Brain microvascular endothelial cell (primary cell): Measurements from ENCODE around the gene APBA1.

Experiments
- DNase-seq: peaks from one replicate; pipeline ENCODE4 v3.0.0-alpha.2; 2020
- H3K27ac ChIP-seq: fragments of 250-450 bp; sonication (Bioruptor Pico); 2 replicates; pipeline ENCODE4 v1.5.1; 2020; ENCODE audit warnings: mild to moderate bottlenecking, moderate library complexity
- H3K27me3 ChIP-seq: fragments of 250-450 bp; sonication (Bioruptor Pico); replicated peaks from 2 replicates; pipeline ENCODE4 v1.5.1; 2020; ENCODE audit warnings: mild to moderate bottlenecking
- H3K36me3 ChIP-seq: fragments of 250-450 bp; sonication (Bioruptor Pico); replicated peaks from 2 replicates; pipeline ENCODE4 v1.5.1; 2020; ENCODE audit warnings: mild to moderate bottlenecking
- H3K4me3 ChIP-seq: 2 replicates; pipeline ENCODE4 v1.5.1; 2011; ENCODE audit warnings: low read depth, mild to moderate bottlenecking, control low read depth, low read length, moderate library complexity
- in situ Hi-C: cut with HindIII; loops from 2 replicates; pipeline ENCODE4 v1.10.0; 2017; ENCODE audit warnings: low sequenced_read_pairs, low pct_ligation_motif_present
- TF ChIP-seq, protein P1 (sequence below): IDR thresholded peaks from 2 replicates; pipeline ENCODE4 v1.5.1; 2011; ENCODE audit warnings: low read depth, mild to moderate bottlenecking, moderate library complexity, low read length, control low read depth, inconsistent platforms; ENCODE audit errors: missing control alignments

The APBA1 gene

DNA sequence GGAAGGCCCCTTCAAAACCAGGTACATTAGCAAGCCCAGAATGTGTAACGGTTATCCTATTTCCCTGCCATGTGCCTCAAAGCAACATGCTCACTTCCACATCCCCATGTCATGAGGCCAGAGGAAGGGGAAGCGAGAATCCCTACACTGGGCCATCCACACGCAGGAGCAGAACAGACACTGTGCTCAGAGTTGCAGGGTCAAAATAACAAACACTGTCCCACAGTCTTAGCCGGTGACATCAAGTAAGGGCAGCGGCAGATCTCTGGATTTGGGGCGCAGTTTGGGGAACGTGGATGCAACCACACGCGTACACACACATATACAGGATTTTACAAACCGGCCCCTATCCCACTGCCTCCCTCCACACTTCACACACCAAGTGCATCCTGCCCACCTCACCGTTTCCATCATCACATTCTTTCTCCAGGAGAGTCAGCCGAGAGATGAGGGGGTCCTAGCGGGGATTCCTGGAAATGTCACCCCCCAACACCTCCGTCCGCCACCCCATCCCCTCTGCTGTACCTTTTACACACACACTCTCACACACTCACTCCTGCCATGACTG lies 776 bp downstream of the APBA1 start:
- Histone ChIP-seq H3K27me3 (no peaks in the 10 kb centered on the region), H3K36me3 (no peaks in the 10 kb centered on the region), H3K4me3 (peak overlapping the region; percentile 74), H3K27ac (no peak overlapping the region)
- TF ChIP-seq, protein P1, sequence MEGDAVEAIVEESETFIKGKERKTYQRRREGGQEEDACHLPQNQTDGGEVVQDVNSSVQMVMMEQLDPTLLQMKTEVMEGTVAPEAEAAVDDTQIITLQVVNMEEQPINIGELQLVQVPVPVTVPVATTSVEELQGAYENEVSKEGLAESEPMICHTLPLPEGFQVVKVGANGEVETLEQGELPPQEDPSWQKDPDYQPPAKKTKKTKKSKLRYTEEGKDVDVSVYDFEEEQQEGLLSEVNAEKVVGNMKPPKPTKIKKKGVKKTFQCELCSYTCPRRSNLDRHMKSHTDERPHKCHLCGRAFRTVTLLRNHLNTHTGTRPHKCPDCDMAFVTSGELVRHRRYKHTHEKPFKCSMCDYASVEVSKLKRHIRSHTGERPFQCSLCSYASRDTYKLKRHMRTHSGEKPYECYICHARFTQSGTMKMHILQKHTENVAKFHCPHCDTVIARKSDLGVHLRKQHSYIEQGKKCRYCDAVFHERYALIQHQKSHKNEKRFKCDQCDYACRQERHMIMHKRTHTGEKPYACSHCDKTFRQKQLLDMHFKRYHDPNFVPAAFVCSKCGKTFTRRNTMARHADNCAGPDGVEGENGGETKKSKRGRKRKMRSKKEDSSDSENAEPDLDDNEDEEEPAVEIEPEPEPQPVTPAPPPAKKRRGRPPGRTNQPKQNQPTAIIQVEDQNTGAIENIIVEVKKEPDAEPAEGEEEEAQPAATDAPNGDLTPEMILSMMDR = peak; percentile 1
- DNase-seq = no peak
- in situ Hi-C loops = no loop called here

DNA sequence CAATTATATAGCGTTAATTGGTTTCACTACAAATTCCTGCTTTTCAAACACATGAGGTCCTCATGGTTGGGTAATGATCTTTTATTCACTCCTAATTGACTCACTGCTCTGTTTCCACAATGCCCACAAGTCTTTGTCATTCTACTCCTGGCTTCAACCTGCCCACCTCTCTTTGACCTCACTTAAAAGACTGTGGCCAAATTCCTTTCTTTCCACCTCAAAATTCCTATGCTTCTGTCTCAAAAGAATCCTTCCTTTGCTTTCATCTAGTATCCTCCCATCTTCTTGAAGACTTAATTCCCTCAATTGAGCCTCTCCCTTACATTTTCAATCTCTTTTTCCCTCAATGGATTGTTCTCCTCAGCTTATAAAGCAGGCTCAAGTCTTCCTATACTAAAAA lies 4.9 kb downstream of the APBA1 start:
- Histone ChIP-seq H3K36me3 (no peaks in the 10 kb centered on the region), H3K4me3 (no peak overlapping the region), H3K27ac (no peak overlapping the region), H3K27me3 (no peaks in the 10 kb centered on the region)
- no peak for DNase-seq
- in situ Hi-C loops = no loop called here
- TF ChIP-seq, protein P1 = no peak

DNA sequence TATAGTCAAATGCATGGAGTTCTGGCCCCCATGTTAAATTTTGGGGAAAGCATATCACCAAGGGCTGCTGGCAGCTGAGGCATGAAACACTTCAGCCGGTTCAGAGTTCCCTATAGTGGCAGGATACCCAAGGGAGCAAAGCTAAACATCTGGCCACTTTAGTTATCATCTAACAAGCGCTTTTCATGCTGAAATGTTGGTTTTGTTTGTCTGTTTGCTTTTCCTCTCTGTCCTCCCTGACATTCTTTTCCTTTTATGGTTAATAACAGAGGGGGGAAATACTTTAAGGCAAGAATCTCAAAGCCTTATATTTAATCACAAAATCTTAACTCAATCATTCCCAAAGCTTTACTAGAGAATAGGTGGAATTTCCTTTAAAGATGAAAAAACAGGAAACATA lies 11.9 kb downstream of the APBA1 start:
- H3K27ac ChIP-seq = no peak overlapping the region
- in situ Hi-C loops = no loop called here
- DNase-seq = no peak
- no peaks in the 10 kb centered on the region for H3K27me3 ChIP-seq
- no peak overlapping the region for H3K4me3 ChIP-seq
- TF ChIP-seq, protein P1 = no peak
- no peaks in the 10 kb centered on the region for H3K36me3 ChIP-seq

DNA sequence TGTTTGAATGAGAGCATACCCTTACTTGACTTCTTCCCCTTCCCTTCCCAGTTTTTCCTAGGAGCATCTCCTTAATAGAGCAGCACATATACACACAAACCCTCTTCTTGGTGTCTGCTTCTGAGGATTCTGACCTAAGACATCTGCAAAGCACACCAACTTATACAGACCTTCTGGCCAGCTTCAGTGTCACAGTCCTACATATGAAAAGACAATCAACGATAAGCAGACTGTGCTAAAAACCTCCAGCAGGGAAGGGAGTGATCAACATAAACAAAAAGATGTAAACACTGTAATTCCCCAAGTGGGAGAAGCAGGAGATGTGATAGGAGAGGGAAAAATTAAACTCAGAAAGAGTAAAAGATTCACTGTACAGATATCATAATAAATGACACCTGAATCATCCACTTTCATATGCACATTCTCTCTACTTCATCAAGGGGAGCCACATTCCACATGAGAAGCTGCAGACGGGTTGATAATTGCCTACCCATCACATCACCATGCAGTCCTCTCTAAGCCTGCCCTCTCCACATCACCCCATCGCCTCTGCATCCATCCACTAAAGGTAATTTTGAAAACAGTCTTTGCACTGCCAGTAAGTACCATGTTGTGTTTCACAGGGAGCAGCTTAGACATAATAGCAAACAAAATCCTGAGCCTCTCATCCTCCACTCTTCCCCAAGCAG lies 13.0 kb downstream of the APBA1 start:
- in situ Hi-C loops = no loop called here
- TF ChIP-seq, protein P1 = no peak
- no peak for DNase-seq
- H3K4me3 ChIP-seq = no peak overlapping the region
- H3K36me3 ChIP-seq = no peaks in the 10 kb centered on the region
- no peak overlapping the region for H3K27ac ChIP-seq
- H3K27me3 ChIP-seq = no peaks in the 10 kb centered on the region

DNA sequence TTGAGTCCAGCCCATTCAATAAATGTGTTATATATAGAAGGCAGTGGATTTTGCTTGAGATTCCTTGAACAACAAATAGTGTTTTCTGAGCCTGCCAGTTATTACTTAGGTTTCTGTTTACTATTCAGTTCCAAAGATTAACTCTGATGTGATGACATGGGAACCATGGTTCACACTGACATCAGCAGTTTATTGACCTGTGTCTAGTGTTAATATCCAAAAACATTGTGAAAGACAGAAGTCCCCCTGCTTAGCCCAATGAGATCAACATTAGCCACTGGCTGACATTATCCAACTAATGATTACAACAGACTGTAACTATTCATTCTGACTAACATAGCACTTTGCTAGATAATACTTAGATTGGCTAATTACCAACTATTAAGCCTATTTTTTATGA lies 14.9 kb downstream of the APBA1 start:
- in situ Hi-C loops = no loop called here

More for the DNA sequence above, 14.9 kb downstream of the APBA1 start:
- Histone ChIP-seq H3K27ac (no peak overlapping the region), H3K36me3 (no peaks in the 10 kb centered on the region), H3K27me3 (no peaks in the 10 kb centered on the region), H3K4me3 (no peak overlapping the region)
- TF ChIP-seq, protein P1 = no peak
- DNase-seq = no peak
